Endothelial cell of umbilical vein (primary cell): Measurements from ENCODE around the gene HECTD2. TPM values are rescaled to one million over a fixed set of nuclear protein-coding genes. Genes with fewer than 3 reads are reported as not detected.
"Not testable (repeated sequence)": the region's sequence is repeated elsewhere in the genome, so short reads cannot be mapped to it uniquely, and the experiment has no call there.

Experiments used
- BruUV-seq: library from RNA; stranded (reverse); fragments of 400-500 nt; replicated peaks from 2 replicates; lab custom pipeline; 2021; lab: Mats Ljungman, UMichigan
- CTCF ChIA-PET: fragments of 300-600, 350-600 bp; sonication (Branson Sonifier 250); formaldehyde crosslinking; loops from one replicate; lab custom pipeline; 2021; ENCODE audit warnings: antibody characterized with exemption, inconsistent platforms; lab: Charles Lee
- POLR2A ChIA-PET: fragments of 300-600, 350-600 bp; sonication (Branson Sonifier 250); formaldehyde crosslinking; loops from one replicate; lab custom pipeline; 2021; ENCODE audit warnings: antibody characterized with exemption, inconsistent platforms; lab: Charles Lee
- DNase-seq: peaks from one replicate; pipeline ENCODE4 v3.0.0-alpha.2; 2011; ENCODE audit warnings: low read depth, low spot score
- FAIRE-seq: peaks from 2 replicates; lab custom pipeline; 2011; peaks lifted over from hg19 to GRCh38; lab: Jason Lieb, UNC
- H2AFZ ChIP-seq: 2 replicates; pipeline ENCODE4 v1.6.0; 2012; ENCODE audit warnings: low read depth, low read length, control low read depth, inconsistent platforms
- H3K27ac ChIP-seq: 2 replicates; pipeline ENCODE4 v1.5.1; 2011; ENCODE audit warnings: low read depth, mild to moderate bottlenecking, control low read depth, low read length, moderate library complexity; ENCODE audit not compliant: insufficient read depth
- H3K27me3 ChIP-seq, 2 experiments: 2 replicates each; pipeline versions ENCODE4 v1.6.0 to v1.6.1; 2011; ENCODE audit warnings: low read length in 2 of 2, mixed read lengths in 1 of 2; ENCODE audit not compliant: control insufficient read depth in 2 of 2, insufficient read depth in 2 of 2
- H3K36me3 ChIP-seq, 2 experiments: 2 replicates in 1 of 2; 3 replicates in 1 of 2; pipeline ENCODE4 v1.5.1; 2011; ENCODE audit warnings: low read length in 2 of 2, mild to moderate bottlenecking in 1 of 2, moderate library complexity in 1 of 2; ENCODE audit not compliant: control insufficient read depth in 2 of 2, insufficient read depth in 2 of 2; ENCODE audit errors: extremely low read depth in 1 of 2
- H3K4me1 ChIP-seq: 3 replicates; pipeline ENCODE4 v1.5.1; 2011; ENCODE audit warnings: mild to moderate bottlenecking, low read length; ENCODE audit not compliant: control insufficient read depth, insufficient read depth; ENCODE audit errors: extremely low read depth
- H3K4me2 ChIP-seq: 2 replicates; pipeline ENCODE4 v1.6.1; 2011; ENCODE audit warnings: low read length, control low read depth, mixed read lengths; ENCODE audit not compliant: insufficient read depth
- H3K4me3 ChIP-seq, 3 experiments: fragments of 200-600 bp in 1 of 3; sonication (generic), shearing (Covaris generic) in 1 of 3; replicated peaks in 1 of 3; 2 replicates each; pipeline ENCODE4 v1.5.1; 2011 to 2016; ENCODE audit warnings: control low read depth in 3 of 3, low read length in 3 of 3, mild to moderate bottlenecking in 2 of 3, inconsistent platforms in 1 of 3, low read depth in 1 of 3, moderate library complexity in 1 of 3; ENCODE audit not compliant: insufficient read depth in 1 of 3
- H3K79me2 ChIP-seq: 2 replicates; pipeline ENCODE4 v1.6.0; 2012; ENCODE audit warnings: low read length, inconsistent platforms; ENCODE audit not compliant: control insufficient read depth, insufficient read depth
- H3K9ac ChIP-seq: replicated peaks from 2 replicates; pipeline ENCODE3; 2011; ENCODE audit warnings: low read length, control low read depth; ENCODE audit not compliant: insufficient read depth; ENCODE audit errors: extremely low read depth
- H3K9me1 ChIP-seq: replicated peaks from 3 replicates; pipeline ENCODE4 v1.6.0; 2011; ENCODE audit warnings: mild to moderate bottlenecking, low read length; ENCODE audit not compliant: control insufficient read depth, insufficient read depth; ENCODE audit errors: extremely low read depth
- H3K9me3 ChIP-seq: replicated peaks from 2 replicates; pipeline ENCODE4 v1.5.1; 2012; ENCODE audit warnings: low read length, inconsistent platforms; ENCODE audit not compliant: control insufficient read depth, insufficient read depth
- H4K20me1 ChIP-seq: replicated peaks from 2 replicates; pipeline ENCODE3; 2011; ENCODE audit warnings: mild to moderate bottlenecking, low read length; ENCODE audit not compliant: control insufficient read depth, insufficient read depth; ENCODE audit errors: extremely low read depth
- CTCF ChIP-seq, 2 donors: IDR thresholded peaks; 1 replicate in 1 of 2; 2 replicates in 1 of 2; pipeline ENCODE4 v1.5.1; 2011; ENCODE audit warnings: low read length in 2 of 2, mild to moderate bottlenecking in 2 of 2, moderate library complexity in 2 of 2, control low read depth in 1 of 2, inconsistent platforms in 1 of 2, low read depth in 1 of 2; ENCODE audit not compliant: insufficient read depth in 1 of 2; ENCODE audit errors: extremely low read depth in 1 of 2
- EZH2 ChIP-seq: IDR thresholded peaks from 2 replicates; pipeline ENCODE4 v1.6.1; 2012; ENCODE audit warnings: borderline replicate concordance, low read depth, mild to moderate bottlenecking, moderate library complexity, low read length, inconsistent platforms; ENCODE audit not compliant: severe bottlenecking
- FOS ChIP-seq: IDR thresholded peaks from 2 replicates; pipeline ENCODE4 v1.6.1; 2011; ENCODE audit warnings: mild to moderate bottlenecking, low read length, moderate library complexity, borderline replicate concordance; ENCODE audit not compliant: insufficient read depth
- GATA2 ChIP-seq: IDR thresholded peaks from 2 replicates; pipeline ENCODE4 v1.7.0; 2011; ENCODE audit warnings: low read depth, mild to moderate bottlenecking, moderate library complexity, mixed read lengths, low read length; ENCODE audit not compliant: insufficient read length, insufficient read depth
- JUN ChIP-seq: IDR thresholded peaks from 2 replicates; pipeline ENCODE4 v1.6.1; 2011; ENCODE audit warnings: borderline replicate concordance, low read depth; ENCODE audit not compliant: insufficient read length, insufficient read depth
- MYC ChIP-seq: IDR thresholded peaks from one replicate; pipeline ENCODE4 v1.6.1; 2011; ENCODE audit warnings: mild to moderate bottlenecking, low read depth, low read length
- POLR2A ChIP-seq: IDR thresholded peaks from 2 replicates; pipeline ENCODE4 v1.6.1; 2012; ENCODE audit warnings: low read depth, mild to moderate bottlenecking, control low read depth, low read length
- POLR2AphosphoS5 ChIP-seq: IDR thresholded peaks from 2 replicates; pipeline ENCODE4 v1.6.1; 2012; ENCODE audit warnings: low read depth, mild to moderate bottlenecking, control low read depth, low read length, moderate library complexity; ENCODE audit not compliant: insufficient read depth
- dilution Hi-C: fragments of 300-500 bp; cut with MboI; formaldehyde crosslinking; loops from one replicate; pipeline ENCODE4 v1.15.0; 2019; ENCODE audit warnings: low sequenced_read_pairs; ENCODE audit not compliant: extremely low pct_ligation_motif_present
- intact Hi-C: fragments of 100-400 bp; cut with micrococcal nuclease; formaldehyde crosslinking; loops from one replicate; pipeline ENCODE4 v1.10.0; 2022
- polyA plus RNA-seq, 4 experiments: library from polyadenylated mRNA; depleted of rRNA in 3 of 4; stranded (reverse) in 3 of 4; unstranded in 1 of 4; fragments of >200 nt; gene quantifications; 2 replicates each; pipeline versions ENCODE4 v1.2.1 to v1.2.3, GENCODE V29; 2011 to 2012; ENCODE audit warnings: missing spikeins in 1 of 4
- total RNA-seq: library from RNA; stranded (reverse); gene quantifications from 2 replicates; pipeline ENCODE4 v1.2.3, GENCODE V29; 2021

Gene HECTD2
- total and polyA plus RNA-seq, 2 donors (not counting 3 experiments of a cell fraction or from before 2014, with no cell fraction given): 4.2 to 10.7 TPM

GRCh38 chr10:91560827-91561226, 150.7 kb downstream of the HECTD2 start:
- H3K4me1 ChIP-seq, H3K27ac ChIP-seq, H2AFZ ChIP-seq, H4K20me1 ChIP-seq, H3K4me2 ChIP-seq, H3K4me3 ChIP-seq, H3K79me2 ChIP-seq, H3K36me3 ChIP-seq, FAIRE-seq, H3K9ac ChIP-seq, intact Hi-C loops, dilution Hi-C loops, DNase-seq, BruUV-seq, POLR2A ChIA-PET, H3K9me1 ChIP-seq, CTCF ChIA-PET, H3K9me3 ChIP-seq, H3K27me3 ChIP-seq: not testable (repeated sequence)

- no peaks in the 10 kb centered on the region for H3K79me2 ChIP-seq
- DNase-seq: no peak
- BruUV-seq: no TSS peak
- no peaks in the 10 kb centered on the region for H3K9me1 ChIP-seq
- no peaks in the 10 kb centered on the region for H3K9me3 ChIP-seq
- no peak for TF ChIP-seq JUN
- no peak for TF ChIP-seq POLR2A
- no peak for TF ChIP-seq GATA2
- no peak for TF ChIP-seq POLR2AphosphoS5
- TF ChIP-seq MYC: no peak
- TF ChIP-seq FOS: no peak
- TF ChIP-seq CTCF (IDR thresholded peaks at IDR 0.05; ENCODE audit: extremely low read depth in 1 of 2, insufficient read depth in 1 of 2, low read depth in 1 of 2, low read length in 2 of 2): no peak
- no peak for TF ChIP-seq EZH2
- ChIA-PET POLR2A (no interaction called here), CTCF (interaction anchor here (0.8 to 3.8 kb wide), 2 partner anchors 42 to 73 kb away, joined by 3 to 14 read pairs; no protein-coding TSS in a partner anchor)
- H3K9ac ChIP-seq: no peak overlapping the region
- dilution Hi-C loops: no loop called here
- no peak overlapping the region for H3K4me3 ChIP-seq
- no peak overlapping the region for H3K27ac ChIP-seq
- no peaks in the 10 kb centered on the region for H4K20me1 ChIP-seq
- intact Hi-C loops: no loop called here
- H2AFZ ChIP-seq: no peak overlapping the region
- FAIRE-seq: no peak
- H3K4me1 ChIP-seq: no peaks in the 10 kb centered on the region
- peaks cover 7% of the 10 kb centered on the region in 2 experiments for H3K27me3 ChIP-seq
- H3K36me3 ChIP-seq: no peaks in the 10 kb centered on the region
- no peak overlapping the region for H3K4me2 ChIP-seq
Measured at GRCh38 chr10:91562839-91563581, 152.9 kb downstream of the HECTD2 start.
